Middle frontal gyrus (tissue), 1 donor: Measurements from ENCODE around the gene AMDHD1.

Source experiments
- DNase-seq: peaks from one replicate; pipeline ENCODE4 v3.0.0-alpha.2; 2015; ENCODE audit warnings: low spot score; ENCODE audit errors: extremely low spot score

AMDHD1 gene

DNA sequence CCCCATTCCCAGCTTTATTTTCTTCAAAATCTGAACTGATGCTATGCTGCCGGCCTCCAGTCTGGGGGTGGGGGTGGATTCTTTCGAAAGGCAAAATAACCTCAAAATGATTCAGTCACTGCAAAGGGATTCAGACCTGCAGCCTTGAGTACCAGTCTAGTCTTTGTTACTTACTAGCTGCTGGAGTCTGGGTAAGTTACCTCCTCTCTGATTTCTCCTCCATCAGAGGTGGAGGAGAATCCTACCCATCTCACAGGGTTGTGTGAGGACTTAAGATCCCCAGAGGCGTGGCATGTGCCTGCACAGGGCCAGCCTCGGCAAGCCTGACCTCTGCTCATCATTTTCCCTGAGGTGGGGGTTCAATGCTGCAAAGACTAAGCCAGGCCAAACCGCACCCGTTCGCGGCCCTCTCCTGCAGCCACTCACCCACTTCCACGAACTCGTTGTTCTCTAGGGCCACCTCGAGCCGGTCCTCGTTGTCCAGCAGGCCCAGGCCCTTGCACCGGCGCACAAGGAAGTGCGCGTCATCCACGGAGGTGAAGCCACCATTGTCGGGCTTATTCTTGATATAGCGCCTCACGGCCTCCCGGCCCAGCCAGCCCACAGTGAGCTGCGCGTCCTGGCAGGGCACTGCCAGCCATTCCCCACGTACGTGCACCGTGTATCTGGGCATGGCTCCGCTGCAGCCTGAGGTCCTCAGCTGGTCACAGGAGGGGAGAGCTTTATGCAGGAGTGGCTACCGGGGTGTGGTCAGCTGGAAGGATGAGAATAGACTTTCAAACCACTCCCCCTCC lies 52.3 kb downstream of the AMDHD1 start:
- DNase-seq = no peak

DNA sequence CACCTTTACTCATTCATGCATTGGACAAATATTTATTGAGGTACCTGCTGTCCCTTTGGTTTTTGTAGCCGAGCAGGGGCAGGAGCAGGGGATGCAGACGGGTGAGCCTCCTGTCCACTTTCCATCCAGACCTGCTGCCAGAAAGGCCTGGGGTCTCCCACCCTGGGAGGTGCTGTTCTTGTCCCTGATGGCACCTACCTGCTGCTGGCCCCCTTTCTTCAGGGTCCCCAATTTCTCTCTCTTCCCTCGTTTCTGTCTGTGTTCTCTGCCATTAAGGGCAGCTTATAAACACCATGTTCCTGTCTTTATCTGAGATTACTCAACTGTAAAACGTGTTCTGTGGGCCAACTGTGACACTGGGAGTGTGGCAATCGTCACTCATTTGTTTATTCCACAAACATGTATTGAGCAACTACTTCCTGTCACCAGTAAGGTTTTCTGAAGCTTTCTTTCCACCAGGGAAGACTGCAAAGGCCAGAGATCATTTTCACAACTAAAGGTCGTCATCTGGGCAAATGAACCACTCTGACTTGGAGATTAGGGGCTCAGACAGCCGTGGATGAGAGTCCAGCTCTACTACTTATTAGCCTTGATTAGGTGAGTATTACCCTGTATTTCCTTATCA lies 53.0 kb downstream of the AMDHD1 start, which contains the start of gene HAL:
HAL (minus strand) TSS at position 311 of the 625 bp plus-strand sequence. CDS start 434 bp downstream, outside the sequence.
- DNase-seq = no peak

DNA sequence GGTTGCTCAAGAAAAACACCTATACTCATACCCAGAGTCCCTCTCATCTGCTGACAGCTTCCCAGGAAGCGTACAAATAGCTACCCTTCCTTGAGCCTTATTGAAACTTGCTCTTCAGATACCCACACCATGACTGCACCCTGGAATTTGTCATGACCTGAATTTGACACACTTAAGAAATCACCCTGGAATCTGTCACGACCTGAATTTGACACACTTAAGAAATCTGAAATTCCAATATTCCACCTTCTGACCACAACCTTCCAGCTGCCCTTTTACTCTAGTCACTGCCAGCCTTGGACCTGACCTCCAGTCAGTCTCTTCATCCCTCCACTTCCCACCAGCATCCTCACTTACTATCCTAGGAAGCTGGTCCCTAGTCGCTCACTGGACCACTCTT lies 54.1 kb downstream of the AMDHD1 start:
- no peak for DNase-seq

DNA sequence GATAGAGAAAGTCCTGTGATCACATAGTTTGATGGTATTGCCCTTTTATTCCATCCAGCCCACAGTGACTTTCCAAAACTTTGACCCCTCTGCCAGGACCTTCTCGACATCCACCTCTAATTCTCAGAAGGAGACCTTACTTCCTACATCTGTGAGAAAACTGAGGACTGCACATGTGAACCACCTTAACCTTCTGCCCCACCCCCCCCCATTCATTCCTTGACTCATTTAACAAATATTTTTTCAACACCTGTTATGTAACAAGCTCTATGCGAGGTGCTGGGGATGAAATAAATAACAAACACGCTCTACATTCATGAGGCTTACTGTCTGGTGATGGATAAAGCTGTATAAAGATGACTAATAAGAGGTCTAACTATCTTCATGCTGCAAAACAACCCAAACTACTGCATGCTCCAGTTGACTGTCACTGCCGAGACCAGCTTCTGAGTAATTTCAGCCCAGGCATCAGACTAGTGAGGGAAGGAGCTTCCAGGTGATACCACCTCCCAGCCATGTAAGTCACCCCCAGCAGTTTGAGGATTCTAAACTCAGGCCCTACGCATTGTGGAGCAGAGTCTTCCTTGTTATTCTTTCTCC lies 54.9 kb downstream of the AMDHD1 start:
- DNase-seq = no peak

DNA sequence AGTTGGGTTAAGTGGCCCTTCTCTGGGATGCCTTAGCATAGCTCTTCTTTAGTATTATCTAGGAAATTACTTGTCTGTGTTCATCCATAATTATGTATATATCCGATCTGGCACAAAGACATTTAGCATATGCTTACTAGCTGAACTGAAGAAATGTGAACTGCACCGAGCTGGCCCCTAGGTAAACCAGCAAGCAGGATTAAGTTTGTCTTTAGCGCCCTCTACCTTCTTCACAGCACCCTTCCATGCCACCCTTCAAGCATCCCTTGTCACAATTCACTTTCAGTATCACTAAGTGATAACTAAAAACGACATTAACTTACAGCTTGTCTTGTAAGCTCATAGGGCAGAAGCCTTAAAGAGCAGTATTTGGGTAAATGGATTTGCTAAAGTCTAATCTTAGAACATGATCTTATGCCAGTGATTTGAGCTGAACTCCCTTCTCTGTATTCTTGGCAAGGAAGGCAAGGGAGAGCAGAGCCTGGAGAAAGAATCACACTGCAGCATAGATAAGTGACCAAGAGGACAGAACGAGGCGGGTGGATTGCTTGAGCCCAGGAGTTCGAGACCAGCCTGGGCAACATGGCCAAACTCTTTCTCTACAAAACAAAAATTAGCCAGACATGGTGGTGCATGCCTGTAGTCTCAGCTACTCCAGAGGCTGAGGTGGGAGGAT lies 55.6 kb downstream of the AMDHD1 start:
- peak; percentile 9 for DNase-seq

DNA sequence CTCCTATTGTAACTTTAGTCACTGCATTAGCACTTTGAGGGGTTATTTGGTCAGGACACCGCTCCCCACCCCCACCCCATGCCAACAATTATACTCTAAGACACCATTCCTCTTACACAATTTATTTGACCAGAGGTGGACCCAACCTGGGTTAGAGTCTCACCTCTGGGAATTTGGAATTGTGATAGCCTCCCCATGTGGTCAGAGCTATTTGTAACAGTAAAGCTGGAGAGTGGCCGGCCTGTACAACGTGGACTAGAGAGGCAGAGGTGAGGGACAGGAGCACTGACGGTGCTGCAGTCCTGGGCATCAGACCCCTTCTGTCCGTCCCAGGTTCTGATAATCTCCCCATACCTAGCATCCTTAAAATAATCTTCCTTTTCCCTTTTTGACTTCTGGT lies 56.4 kb downstream of the AMDHD1 start:
- no peak for DNase-seq

DNA sequence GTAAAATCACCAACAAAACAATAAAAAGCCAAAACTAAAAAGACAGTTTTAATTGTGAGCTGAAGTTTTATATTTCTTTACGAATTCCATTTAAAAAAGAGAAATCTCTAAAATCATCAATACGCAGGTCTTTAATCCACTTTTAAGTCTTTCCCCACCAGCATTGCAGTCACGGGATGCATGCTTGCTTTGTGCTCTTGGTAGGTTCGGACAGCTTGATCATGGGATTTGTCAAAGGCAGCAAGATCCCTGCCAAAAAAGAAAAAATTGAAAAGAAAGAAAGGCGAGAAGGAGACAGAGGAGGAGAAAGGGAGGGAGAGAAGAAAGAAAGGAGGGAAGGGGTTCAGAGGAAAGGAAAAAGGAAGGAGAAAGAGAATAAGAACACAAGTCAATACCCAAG lies 57.7 kb downstream of the AMDHD1 start:
- DNase-seq = no peak

DNA sequence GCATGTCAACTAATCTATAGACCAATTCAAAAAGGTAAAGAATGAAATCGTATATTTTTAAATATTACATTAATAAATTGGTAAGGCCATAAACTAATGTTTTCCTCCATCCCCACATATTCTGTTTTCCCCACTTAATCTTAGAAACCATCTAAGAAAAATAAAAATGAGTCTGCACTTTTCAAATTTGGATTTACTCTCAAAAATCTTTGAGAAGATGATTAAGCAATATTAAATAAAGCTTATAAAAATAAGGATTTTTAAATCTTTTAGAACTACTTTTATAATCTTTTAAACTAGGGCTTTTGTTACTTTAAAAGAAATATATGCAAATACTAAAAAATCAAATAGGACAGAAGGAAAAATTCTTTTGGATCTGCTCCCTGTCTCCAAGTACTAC lies 63.6 kb downstream of the AMDHD1 start:
- no peak for DNase-seq

DNA sequence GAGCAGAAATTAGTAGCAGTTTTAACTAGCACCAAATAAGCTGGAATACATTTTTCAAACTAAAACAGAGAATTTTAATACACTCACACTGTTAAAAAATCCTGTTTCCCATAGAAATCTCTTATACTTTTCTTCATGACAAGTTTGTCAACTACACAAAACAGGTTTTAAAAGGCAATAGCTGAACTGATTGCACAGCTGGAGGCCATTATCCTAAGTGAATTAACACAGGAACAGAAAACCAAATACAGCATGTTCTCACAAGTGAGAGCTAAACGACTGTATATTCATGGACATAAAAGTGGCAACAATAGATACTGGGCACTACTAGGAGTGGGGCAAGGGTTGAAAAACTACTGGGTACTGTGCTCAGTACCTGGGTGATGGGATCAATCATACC lies 64.6 kb downstream of the AMDHD1 start:
- no peak for DNase-seq

DNA sequence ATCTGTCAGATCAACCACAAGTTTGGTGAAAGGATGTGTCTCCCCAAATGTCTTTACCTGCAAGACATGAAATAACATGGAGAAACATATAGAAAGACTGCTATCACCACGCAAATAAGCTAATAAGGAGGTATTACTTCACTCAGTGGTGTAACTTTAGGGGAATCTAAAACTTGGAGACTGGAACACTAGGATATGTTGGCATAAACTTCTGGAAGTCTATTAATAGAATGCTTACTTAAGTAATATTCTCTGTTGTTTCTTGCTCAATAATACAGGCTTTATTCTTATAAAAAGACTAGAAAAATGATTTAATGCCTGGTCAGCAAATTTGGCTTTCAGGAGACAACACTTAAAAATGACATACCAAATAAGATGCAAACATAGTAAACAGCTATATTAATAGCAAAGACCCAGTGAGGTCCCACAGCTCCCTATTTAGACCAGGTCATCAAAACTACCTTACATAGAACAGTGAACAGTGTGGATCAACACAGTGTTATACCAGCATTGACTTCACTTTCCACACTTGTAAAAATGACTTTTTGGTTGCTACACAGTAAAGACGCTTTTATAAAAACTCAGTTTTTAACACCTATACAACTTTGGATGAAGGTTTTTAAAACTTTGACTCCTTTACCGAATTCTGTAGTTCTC lies 71.9 kb downstream of the AMDHD1 start:
- DNase-seq = no peak

DNA sequence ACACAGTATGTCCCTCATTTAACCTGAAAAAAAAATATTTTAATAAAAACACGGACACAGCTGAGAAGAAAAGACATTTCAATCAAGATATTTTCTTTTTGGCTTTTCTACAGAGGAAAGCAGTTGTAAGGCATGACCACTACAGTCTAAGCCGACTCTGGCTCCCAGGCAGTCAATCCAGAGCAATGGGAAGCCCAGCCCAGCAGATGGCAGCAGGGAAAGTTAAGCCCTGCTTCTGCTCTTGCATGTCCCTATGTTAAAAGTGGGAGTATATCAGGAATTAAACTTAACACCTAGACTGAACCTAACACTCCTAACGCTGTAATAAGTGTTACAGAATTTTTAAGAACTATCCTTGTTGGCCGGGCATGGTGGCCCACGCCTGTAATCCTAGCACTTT lies 72.5 kb downstream of the AMDHD1 start:
- DNase-seq = no peak
